GM19372 (cell line): ENCODE measurements around the gene AMZ1.

Experiments
- ATAC-seq: cut with Tn5 transposase; IDR thresholded peaks from one replicate; pipeline ENCODE4 v1.9.1; 2021; ENCODE audit warnings: mild to moderate bottlenecking, low read depth, moderate library complexity; ENCODE audit not compliant: unreplicated experiment

The AMZ1 gene, protein sequence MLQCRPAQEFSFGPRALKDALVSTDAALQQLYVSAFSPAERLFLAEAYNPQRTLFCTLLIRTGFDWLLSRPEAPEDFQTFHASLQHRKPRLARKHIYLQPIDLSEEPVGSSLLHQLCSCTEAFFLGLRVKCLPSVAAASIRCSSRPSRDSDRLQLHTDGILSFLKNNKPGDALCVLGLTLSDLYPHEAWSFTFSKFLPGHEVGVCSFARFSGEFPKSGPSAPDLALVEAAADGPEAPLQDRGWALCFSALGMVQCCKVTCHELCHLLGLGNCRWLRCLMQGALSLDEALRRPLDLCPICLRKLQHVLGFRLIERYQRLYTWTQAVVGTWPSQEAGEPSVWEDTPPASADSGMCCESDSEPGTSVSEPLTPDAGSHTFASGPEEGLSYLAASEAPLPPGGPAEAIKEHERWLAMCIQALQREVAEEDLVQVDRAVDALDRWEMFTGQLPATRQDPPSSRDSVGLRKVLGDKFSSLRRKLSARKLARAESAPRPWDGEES

DNA sequence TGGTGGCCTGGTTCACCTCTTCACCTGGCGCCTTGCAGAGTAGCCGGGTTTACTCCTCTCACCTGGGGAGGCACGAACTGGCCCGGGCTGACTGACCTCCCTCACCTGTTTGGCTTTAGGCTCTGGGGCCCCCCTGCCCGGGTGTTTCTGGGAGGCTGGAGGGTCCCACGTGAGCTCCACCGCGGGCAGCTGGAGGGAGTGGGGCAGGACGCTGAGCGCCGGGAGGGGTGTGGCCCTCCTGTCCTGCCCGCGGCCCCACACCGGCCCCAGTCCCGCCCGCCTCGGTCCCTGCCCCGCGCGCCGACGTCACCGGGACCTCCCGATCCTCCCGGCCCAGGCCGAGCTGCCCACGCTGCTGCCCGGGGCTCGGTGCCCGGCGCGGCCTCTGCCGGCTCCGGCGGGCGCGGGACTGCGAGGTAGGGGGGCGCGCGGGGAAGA is at the start of gene AMZ1:
AMZ1 (plus strand) TSS at position 322 of the 438 bp plus-strand sequence. CDS start 12,250 bp downstream, outside the sequence.
- ATAC-seq: peak; percentile 16

DNA sequence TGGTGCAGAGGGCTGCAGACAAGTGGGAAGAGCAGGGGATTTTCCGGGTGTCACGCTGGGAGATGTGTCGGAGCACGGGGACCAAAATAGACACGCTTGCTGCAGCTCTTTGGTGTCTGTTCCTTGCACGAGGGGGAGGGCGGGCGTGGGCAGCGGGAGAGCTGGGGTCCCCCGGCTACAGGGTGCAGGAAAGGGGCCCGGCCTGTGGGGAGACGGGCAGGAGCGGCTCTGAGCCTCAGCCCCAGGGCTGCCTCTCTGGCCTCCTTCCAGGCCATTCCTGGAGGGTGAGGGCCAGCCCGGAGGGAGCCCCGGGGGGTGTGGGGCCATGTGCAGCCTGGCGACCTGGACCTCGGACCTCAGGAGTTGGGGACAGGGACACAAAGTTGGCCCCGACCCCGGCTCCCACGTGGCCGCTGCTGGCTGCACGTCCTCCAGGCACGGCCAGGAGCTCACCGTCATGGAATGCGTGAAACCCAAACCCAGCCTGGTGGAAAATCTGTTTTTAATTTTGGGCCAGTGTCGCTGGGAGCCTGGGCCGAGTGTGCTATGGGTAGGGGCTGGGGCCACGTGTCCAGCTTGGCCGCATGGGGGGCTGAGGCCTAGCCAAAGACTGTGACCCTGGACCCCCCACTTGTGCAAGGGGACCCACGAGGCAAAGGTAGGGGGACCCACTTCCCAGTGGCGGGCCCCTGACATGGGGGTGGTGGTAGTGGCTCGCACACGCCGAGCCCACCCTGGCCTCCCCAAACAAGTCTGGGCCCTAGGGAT is 49.6 kb upstream of the AMZ1 start:
- ATAC-seq: no peak

DNA sequence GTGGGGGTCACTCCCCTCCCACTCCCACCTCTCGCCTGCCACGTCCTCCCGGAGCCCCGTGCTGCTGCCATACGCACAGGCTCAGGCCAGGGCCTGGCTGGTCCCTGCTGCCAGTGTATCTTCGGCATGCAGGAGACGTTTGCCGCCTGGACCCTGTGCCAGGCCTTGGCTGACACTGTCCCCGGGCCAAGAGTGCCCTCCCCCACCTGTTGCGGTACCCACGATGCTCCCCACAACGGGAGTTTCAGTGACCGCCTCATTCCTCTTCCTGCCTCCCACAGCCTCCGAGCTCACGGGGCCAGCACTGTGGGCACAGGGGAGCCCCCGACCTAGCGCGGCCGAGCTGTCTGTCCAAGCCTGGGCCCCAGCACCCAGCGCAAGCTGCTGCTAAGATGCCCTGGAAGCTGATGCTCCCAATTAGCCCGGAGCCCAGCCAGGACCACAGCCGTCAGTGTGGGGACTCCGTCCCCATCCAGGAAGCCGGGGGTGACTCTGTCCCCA is 48.8 kb upstream of the AMZ1 start:
- ATAC-seq: no peak

DNA sequence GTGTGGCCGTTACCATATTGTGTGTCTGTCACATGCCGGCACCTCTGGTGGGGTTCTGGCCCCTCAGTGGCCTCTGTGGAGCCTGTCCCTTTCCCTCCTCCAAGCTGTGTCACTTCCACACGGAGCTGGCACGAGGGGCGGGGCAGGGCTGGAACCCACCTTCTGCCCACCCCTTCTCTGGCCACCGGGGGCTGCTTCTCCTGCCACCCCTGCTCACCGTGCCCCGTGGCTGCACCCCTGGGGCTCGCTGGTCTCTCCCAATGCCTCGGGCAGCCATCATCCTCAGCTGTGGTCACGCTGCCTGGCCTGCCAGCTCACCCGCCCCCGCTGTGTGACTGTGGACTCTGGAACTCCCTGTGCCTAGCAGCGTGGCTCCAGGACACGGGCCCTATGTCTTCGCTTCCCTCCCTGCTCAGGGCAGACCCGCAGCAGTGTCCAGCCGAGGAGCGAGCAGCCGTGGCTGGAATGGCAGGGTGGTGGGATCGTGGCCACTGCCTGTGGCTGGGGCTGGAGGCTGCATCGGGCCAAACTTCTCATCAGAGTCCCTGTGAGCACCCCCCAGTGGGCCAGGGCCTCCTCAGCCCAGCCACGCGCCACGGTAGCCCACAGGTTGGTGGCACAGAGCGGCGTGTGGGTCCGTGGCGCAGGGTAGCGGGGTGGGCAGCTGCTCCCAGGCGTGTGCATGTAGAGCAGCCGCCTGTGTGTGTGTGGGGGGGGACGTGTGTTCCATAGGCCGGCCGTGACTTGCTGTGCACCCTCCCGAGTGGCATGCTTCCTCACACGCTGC is 48.1 kb upstream of the AMZ1 start:
- ATAC-seq: no peak

DNA sequence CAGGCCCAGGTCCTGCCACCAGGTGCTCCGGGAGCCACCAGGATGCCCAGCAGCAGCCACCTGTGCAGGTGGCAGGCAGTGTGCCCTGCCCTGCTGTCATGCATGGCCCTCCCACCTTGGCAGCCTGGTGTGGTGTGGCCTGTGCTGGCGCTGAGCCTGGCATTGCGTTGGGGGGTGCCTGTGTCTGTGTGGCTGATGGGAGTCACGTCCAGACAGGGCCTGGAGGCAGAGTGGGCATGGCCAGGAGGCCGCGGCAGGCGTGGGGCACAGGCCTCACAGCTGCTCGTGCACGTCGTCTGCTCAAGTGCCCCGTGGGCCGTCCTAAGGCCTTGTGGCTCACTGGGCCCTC is 47.5 kb upstream of the AMZ1 start:
- ATAC-seq: no peak

DNA sequence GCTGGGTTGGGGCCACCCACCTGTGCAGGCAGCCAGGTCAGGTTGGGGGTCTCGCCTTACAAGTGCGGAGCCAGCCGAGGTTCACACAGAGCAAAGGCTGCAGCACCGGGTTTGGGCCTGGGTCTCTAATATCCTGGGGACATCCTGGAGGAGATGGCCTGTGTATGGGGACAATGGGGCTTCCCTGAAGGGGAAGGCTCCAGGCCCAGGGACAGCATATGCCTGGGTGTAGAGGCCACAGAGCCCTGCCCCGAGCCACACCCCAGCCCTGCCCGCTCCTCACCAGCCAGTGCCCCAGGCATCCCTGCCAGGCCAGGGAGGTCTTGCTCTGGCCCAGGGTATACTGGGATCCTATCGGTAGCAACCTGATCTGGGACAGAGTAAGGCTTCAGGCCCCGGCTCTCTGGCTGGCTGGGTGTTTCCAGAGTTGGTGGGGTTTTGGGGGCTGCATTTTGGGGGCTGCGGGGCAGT is 47.1 kb upstream of the AMZ1 start:
- ATAC-seq: no peak

DNA sequence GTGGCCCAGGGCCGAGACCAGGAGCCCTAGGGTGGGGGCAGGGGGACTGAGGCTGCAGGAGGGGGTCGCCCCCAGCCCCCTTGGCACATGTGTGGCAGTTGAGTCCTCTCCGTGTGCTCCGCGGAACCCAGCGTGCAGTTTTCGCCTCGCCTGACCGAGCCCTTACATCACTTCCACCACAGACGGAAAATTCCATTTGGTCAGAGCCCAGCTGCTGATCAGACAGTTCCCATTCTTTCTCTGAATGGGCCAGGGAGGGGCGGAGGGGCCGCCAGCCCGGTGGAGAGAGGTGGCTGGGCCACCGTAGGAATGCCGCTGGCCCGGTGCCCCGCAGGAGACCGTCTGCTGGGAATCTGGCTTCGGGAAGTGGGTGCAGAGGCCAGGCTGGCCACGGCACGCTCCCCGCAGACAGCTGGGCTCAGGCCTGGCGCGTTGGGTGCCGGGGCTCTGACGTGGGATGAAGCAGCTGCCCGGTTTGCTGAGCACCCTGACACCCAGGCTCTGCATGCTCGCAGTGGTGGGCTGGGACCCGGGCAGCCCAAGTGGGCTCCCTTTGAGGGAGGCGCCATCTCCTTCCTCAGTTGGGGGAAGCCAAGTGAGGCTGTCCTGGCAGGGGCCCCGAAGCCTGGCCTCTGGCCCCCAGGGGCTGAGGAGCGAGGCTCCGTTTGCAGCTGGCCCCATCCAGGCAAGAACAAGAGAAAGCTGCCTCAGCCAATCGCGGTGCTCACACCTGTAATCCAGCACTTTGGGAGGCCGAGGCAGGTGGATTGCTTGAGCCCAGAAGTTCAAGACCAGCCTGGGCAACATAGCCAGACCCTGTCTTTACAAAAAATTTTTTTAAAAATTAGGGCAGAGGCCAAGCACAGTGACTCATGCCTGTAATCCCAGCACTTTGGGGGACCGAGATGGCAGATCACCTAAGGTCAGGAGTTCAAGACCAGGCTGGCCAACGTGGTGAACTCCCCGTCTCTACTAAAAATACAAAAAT is 46.3 kb upstream of the AMZ1 start:
- ATAC-seq: peak; percentile 40

DNA sequence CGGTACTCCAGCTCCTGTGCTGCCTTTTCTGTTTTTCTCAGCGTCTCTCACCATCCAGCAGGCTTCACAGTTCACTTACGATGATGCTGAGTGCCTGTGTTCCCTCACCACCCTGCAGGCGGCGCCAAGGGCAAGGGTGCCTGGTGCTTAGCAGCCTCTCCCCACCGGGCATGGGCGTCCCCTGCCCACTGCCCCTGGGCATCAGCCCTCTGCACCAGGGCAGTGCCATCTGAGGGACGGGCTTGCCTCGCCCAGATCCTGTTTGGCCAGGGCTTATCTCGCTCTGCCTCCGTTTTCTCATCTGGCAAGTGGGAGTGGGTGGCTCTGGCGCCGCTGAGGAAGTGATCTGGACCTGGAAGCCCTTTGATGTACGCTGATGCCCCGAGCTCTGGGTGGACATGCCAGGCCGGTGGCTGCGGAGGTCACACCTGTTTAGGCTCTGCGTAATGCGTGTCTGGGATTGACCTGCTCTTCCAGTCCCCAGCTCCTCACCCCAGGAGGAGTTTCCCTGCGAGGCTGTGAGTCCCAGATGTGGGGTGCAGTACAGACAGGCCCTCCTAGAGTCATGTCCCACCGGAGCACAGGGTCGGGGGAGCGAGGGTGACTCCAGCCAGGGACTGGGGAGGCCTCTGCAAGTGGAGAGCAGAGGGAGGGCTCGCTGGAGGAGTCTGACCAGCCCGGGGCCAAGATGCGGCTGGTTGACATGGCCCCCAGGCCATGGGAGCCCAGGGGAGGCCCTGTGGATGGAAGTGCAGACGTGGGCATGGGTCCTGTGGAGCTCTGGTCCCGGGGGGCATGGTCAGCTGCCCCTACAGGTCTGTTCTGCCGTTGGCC is 44.4 kb upstream of the AMZ1 start:
- ATAC-seq: no peak

DNA sequence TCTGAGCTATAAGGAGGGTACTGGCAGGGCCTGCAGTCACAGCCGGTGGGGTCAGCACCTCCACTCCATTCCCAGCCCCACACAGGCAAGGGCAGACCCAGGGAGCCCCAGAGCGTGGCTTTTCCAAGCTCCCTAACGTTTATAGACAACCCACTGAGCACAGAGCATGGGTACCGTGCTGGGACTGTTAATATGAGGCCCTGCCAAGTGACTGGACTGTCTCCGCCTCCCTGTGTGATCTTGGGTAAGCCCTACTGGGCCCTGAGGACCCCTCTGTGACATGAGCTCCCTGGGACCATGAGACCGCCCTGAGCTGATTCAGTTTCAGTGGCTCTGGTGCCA is 43.8 kb upstream of the AMZ1 start:
- no peak for ATAC-seq

DNA sequence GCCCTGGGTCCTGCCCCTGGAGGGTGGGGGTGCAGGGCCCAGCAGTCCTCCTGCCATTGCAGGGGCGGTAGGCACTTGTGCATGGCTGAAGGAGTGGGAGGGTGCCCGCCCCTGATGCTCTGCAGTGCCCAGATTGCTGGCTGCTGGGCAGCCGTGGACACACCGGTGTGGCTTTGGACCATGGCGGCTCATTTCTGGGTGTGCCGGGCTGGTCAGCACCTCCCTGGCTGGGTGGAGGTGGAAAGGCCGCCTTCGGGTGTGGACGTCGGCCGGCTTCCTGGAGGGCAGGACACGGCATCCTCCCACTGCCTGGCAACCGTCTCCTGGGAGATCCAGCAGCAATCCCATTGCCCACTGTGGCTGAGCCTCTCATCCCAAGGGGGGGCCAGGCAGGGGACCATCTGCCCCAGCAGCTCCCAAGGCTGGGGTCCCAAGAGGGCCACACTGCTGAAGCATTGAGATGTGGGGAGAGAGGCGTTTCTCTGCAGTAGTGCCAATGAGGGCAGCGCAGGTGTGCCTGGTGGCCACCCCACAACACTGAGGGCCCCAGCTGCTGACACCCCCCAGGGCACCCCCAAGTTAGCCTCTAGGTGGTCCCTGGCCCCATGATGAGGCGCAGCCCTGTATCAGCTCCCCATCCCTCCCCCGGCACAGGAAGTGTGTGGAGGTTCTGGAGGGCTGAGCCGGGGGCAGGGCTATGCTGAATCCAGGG is 43.3 kb upstream of the AMZ1 start:
- no peak for ATAC-seq

DNA sequence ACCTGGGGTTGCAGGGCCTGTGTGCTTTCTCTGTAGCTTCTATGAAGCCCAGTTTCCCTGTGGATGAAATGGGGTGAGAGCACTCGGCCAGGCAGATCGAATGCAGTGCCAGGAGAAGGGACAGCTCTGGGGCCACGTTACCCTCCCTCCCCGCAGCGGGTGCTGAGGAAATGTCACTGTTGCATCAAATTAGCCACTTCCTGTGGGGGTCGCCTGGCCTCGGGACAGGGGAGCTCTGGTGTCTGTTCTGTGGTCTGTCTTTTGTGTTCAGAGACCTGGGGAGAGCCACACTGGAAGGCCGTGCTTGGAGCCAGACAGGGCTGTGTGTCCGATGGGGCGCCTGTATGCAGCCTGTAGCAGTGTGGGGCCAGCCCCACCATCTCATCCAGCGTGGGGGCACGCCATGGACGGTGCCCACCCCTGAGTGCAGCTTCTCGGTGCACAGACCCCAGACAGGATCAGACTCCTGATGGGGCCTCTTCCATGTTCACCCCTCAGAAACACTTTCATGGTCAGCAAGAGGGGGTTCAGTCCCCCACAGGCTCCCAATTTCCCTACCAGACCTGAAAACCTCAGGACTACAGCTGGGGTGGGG is 42.6 kb upstream of the AMZ1 start:
- no peak for ATAC-seq

DNA sequence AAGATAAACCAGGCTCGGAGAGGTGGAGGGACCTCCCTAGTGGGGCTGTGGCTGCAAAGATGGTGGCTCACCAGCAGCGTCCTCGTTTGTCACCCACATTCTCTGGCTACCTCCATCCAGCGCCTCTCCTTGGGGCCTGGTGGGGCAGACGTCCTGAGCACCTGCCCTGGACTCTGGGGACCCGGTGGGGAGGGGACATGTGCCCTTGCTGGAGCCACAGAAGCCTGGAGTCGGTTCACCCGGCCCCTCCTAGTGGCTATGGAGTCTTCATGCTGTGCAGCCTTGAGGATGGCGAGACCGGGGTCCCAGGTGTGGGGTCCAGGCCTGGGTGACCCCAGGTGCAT is 41.7 kb upstream of the AMZ1 start:
- ATAC-seq: no peak

DNA sequence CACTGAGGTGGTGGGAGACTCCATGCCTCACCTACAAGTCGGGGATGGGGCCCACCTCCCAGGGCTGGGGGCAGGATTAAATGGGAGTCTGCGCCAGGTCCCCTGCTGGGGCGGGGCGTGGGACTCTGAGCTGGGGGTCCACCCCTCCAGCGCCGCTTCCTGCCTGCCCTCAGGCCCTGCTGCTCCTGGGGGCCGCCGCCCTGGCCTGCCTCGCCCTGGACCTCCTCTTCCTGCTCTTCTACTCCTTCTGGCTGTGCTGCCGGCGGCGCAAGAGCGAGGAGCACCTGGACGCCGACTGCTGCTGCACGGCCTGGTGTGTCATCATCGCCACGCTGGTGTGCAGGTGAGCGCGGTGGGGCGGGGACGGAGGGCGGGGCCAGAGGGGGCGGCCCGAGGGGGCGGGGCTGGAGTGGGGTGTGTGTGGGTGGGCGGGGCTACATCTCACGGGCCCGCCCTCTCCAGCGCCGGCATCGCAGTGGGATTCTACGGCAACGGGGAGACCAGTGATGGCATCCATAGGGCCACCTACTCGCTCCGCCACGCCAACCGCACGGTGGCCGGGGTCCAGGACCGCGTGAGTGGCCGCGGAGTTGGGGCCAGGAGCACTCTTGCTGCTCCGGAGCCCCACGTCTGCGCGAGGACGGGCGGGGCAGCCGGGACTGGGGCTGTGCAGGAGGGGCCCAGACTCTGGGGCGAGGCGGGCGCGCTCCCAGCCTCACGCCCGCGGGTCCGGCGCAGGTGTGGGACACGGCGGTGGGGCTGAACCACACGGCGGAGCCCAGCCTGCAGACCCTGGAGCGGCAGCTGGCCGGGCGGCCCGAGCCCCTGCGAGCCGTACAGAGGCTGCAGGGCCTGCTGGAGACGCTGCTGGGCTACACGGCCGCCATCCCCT is 41.1 kb upstream of the AMZ1 start:
- ATAC-seq: no peak

DNA sequence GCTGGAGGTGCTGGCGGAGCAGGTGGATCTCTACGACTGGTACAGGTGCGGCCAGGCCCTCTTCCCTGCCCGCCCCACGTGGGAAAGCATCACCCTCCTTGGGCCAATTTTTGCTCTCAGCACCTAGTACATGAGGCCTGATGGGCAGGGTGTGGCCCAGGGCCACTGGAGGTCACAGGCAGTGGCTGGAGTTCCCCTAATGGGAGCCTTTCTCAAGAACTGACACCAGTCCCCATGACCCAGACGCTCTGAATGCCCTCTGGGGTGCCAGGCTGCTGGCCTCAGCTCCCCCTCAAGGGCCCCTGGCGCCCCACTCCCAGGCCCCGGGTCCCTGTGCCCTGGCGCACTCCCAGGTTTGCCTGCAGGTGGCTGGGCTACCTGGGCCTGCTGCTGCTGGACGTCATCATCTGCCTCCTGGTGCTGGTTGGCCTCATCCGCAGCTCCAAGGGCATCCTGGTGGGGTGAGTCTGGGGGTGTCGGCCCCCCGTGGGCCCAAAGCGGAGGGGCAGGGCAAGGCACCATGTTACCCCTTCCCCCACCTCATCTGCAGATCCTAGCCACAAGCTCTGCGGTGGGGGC is 40.3 kb upstream of the AMZ1 start:
- ATAC-seq: no peak

DNA sequence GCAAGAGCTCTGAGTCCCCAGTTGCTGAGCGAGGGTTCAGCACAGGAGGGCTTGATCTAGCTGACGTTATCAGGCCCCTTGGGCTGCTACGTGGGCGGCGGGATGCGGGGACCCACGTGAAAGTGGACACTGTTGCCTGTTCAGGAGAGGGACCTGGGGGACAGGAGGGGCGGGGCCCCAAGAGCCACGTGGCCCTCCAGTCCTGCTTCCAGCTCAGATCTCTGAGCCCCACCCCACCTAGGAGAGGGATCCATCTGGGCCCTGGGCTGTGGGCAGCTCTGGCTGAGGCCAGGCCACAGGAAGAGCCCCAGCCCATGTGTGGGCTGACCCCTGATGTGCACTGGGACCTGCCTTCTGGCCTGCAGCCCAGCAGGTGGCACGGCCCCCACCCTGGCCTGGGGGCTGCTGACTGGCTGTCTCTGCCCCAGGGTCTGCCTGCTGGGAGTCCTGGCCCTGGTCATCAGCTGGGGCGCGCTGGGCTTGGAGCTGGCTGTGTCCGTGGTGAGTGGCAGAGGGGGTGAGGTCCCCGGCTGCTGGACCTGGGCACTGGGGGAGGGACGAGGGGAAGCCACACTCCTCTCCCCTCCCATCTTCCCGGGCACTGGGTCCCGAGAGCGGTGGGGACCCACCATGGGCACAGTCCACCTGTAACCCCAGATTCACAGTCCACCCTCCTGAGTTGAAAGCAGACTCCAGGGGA is 38.7 kb upstream of the AMZ1 start:
- ATAC-seq: no peak

DNA sequence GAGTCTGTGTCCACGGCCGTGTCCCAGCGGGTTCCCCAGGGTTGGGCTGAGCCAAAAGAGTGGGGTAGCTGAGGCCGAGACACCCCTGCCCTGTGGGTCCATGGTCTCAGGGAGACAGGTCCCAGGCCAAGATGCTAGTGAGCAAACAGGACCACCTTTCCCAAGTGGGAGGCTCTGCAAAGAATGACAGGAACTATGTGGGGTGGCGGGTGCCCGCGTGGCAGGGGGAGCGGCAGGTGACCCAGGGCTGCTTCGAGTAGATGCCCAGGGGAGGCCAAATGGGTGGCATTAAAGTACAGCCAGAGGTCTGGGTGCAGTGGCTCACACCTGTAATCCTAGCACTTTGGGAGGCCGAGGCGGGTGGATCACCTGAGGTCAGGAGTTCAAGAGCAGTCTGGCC is 38.0 kb upstream of the AMZ1 start:
- ATAC-seq: no peak
